ENCODE data around the gene GULP1.
"Not testable (repeated sequence)": the region's sequence is repeated elsewhere in the genome, so short reads cannot be mapped to it uniquely, and the experiment has no call there.

GULP1 gene

DNA sequence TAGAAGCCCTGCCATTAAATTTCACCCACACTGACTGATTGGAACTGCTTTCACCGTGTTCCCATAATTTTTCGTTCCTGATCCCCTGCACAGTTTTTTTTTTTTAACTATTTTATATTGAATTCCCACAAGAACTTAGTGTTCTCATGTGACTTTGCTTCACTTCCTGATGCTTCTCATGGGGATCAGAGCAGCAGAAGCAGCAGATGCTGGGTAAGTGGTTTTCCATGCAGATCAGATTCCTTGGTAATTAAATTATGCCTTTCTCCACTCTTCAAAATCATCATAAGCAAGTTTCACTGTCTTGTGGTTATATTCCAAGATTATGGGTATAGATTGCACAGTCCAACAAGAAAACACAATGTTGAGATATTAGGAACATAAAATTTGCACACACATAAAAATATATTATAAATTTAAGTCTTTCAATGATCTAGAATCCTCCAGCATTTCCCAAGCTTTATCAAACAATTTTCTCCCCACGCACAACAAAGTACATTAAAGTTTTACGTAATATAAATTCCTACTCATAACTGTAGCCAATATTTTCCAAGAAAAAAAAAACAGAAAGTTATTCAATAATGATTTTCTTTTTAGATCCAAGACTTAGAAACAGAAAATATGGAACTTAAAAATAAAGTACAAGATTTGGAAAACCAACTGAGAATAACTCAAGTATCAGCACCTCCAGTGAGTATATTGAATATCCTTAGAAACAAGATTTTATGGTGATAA, 277.9 kb downstream of the GULP1 start:
- DNase-seq: no peak

DNA sequence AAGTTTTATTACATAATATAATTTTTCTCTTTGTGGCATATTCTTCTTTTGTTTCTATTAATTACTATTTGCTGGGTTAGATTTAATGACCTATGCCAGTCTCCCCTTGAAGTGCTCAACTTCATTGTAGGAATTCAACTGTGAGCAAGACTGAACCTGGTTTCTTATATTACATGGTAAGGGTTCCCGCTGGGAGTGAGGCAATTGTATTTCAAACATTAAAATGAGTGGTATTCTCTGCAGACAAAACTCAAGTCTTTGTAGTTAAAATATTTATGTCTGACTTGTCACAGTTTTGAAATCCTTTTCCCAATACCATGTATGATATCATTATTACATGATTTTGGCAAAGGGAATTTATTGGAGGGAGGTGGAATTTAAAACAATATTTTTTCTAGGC, 278.7 kb downstream of the GULP1 start:
- DNase-seq: no peak

- no peak for DNase-seq
These were observed 280.0 kb downstream of the GULP1 start for GRCh38 chr2:188571543-188572303.

- DNase-seq: no peak
These were observed 280.9 kb downstream of the GULP1 start for GRCh38 chr2:188572592-188572991.

- DNase-seq: no peak
These were observed 281.8 kb downstream of the GULP1 start for GRCh38 chr2:188573453-188573852.

DNA sequence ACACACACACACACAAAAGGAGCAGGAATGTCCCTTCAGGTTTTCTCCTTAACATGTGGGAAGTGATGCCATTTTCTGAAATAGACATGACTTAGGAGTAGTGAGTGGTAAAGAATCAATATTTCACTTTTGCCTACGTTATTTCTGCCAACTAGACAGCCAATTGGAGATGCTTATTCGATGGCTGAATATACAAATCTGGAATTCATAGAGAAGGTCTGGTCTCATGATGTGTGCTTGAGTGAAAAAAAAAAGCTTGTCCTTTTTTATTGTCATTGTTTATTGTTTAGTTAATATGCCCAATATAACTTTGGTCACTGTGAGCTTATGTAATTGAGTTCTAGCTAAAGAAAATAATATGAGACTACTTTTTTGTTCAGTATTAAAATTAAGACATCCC, 284.3 kb downstream of the GULP1 start:
- no peak for DNase-seq

DNA sequence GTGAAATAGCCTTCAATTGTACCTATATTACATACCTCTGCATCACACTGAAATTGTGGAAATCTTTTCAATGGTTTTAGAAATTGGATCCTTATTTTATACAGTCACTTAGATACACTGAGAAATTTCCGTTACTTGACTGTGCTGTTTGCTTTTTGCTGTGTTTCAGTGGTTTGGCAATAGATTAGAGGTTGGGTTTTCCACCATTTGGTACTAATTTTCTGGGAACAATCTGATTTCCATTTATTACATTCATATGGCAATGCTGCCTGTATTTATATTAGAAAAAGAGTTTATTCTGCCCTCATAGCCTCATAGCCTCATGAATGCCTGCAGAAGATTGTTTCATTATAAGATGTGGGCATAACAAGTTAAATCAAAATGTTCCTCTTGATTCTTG, 285.0 kb downstream of the GULP1 start:
- no peak for DNase-seq

DNA sequence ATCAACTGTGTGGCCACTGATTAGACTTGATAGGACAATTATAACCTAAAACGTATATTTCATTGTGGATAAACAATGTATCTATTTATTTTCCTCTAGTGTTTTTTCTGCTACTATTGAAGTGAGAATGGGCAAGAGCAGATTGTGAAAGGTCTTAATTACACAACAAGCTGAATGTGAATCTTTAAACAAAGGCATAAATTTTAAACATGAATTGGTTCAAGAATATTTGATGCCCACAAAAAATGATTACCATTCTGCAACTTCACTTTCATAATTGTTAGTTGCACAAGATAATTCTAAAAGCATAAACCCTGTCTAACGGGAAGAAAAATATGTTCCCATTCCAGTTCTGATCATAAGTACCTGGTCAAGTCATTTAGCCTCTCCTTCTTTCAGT, 285.6 kb downstream of the GULP1 start:
- DNase-seq: no peak

DNA sequence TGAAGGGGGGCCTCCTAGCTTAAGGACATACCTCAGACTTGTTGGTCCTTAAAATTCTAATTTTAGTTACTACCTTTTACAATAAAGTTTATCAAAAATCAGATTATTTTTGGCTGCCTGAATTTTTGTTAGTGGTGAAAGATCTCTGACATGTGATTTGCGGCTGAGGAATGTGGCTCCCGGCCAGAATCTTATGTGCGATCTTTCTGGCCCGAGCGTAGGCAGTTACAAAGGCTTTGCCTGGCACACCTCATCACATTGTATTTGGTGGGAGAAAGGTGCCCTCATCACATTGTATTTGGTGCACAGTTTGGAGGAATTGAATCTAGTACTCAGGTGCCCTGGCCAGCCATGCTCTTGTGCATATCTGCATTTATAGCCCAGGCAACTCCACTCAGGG, 289.1 kb downstream of the GULP1 start:
- DNase-seq: no peak

- DNase-seq: no peak
These were observed 290.5 kb downstream of the GULP1 start for GRCh38 chr2:188582211-188582610.

- no peak for DNase-seq
These were observed 296.6 kb downstream of the GULP1 start for GRCh38 chr2:188588235-188588634.

GRCh38 chr2:188596054-188596453, 304.4 kb downstream of the GULP1 start:
- no peak for DNase-seq

- DNase-seq: no peak
These were observed 306.9 kb downstream of the GULP1 start for GRCh38 chr2:188598551-188598950.

DNA sequence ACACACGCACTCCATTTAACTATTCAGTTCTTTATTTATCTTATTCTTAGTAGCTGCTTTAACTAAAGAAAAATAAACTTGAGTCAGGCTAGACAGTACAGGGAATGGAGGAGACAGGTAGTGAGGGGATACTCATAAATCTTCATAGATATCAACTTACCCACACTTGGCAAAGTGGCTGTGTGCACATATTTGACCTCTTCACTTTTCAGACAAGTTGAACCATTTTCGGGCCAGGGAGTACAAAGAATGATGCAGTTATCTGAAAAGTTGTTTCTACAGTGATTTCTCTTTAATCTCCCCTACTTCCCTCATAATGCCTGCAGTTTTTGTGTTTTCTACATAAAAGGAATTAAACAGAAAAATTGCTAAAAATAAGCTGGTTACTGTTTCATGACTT, 307.5 kb downstream of the GULP1 start:
- DNase-seq: no peak

DNA sequence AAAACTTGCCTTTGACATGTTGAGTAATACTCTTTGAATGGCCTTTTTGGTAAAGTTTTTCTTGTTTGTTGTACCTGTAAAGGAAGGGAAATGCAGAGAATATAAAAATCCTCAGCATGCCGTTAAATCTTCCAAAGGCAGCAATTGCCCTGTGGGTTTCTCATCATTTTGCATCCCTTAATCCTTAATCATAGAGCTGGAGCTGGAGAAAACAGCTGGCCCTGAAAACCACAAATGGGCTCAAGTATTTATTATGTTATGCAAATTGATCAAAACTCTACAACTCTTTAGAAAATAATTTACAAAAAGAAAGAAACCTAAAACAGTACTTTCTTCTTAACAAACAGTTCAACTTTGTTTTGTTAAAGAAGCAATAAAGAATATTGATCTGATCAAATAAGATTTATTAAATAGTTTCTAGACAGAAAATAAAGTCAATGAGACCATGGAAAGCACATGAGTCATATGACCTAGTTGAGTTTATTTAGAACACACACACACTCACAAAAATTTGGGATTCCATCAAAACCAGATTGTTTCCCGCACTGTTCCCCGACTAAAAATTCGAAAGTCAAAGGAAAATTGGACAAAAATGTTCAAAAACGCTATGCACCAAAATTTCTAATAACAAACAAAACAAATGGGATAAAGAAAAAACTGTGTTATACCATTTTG, 309.0 kb downstream of the GULP1 start:
- no peak for DNase-seq

DNA sequence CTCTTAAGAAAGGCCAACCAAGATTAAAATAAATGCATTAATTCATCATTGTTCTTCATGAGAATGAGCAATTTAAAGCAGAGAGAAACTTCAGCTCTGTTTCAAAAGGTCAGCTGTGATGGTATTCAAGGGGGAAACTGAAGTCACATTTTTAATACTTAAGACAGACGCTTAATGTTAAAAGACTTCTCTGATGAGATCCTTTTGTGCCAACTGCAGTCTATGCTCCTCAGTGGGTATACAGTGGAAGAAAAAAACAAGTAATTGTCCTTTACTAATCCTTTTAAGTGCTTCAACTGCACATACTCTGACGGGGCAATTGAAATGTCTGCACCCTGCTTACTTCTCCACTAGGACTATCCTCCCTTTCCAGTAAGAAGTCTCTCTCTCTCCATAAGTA, 309.7 kb downstream of the GULP1 start:
- no peak for DNase-seq

DNA sequence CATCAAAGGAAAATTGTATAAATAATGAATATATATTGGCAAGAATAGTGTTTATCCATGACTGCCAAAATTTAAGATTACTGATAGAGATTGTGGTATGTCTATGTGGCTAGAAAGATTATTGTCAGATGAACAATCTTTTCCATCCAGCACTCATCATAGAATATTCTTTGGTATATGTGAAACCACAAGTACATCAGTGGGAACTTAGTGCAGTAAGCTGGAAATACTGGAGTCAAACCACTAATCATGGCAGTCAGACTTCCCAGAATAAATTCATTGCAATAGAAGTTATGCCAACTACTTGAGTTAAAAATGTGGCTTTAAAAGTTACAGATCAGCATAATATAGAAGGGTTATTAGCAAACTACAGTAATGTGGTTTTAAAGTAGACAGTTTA, 310.3 kb downstream of the GULP1 start:
- no peak for DNase-seq

DNA sequence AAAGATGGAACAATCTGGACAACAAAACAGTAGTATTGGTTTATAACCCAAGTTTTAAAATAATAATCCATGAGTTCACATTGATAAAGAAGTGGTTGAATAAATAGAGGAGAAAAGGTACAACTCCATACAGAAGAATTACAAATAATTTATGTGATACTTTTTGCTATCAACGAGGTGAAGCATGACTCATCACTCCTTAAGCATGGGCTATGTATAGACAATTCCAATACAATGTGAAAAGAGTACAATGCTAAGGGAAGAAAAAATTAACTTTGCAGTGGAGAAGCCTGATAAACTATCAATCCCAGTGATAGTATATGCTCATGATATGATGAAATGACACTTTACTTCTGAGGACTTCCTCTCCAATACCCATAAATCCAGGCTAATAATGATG, 312.9 kb downstream of the GULP1 start:
- DNase-seq: no peak

DNA sequence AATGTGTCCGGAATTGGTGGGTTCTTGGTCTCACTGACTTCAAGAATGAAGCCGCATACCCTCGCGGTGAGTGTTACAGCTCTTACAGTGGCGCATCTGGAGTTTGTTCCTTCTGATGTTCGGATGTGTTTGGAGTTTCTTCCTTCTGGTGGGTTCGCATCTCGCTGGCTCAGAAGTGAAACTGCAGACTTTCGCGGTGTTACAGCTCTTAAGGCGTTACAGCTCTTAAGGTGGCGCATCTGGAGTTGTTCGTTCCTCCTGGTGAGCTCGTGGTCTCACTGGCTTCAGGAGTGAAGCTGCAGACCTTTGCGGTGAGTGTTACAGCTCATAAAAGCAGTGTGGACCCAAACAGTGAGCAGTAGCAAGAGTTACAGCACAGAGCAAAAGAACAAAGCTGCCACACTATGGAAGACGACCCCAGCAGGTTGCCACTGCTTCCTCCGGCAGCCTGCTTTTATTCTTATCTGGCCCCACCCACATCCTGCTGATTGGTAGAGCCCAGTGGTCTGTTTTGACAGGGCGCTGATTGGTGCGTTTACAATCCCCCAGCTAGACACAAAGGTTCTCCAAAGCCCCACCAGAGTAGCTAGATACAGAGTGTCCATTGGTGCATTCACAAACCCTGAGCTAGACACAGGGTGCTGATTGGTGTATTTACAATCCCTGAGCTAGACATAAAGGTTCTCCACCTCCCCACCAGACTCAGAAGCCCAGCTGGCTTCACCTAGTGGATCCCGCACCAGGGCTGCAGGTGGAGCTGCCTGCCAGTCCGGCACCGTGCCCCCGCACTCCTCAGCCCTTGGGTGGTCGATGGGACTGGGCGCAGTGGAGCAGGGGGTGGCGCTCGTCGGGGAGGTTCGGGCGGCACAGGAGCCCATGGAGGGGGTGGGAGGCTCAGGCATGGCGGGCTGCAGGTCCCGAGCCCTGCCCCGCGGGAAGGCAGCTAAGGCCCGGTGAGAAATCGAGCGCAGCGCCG, 314.2 kb downstream of the GULP1 start:
- not testable (repeated sequence) for DNase-seq

DNA sequence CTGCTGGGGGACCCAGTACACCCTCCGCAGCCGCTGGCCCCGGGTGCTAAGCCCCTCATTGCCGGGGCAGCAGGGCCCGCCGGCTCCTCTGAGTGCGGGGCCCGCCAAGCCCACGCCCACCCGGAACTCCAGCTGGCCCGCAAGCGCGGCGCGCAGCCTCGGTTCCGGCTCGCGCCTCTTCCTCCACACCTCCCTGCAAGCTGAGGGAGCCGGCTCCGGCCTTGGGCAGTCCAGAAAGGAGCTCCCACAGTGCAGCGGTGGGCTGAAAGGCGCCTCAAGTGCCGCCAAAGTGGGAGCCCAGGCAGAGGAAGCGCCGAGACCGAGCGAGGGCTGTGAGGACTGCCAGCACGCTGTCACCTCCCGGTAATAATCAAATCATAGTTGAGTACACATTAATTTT, 314.9 kb downstream of the GULP1 start:
- not testable (repeated sequence) for DNase-seq

DNA sequence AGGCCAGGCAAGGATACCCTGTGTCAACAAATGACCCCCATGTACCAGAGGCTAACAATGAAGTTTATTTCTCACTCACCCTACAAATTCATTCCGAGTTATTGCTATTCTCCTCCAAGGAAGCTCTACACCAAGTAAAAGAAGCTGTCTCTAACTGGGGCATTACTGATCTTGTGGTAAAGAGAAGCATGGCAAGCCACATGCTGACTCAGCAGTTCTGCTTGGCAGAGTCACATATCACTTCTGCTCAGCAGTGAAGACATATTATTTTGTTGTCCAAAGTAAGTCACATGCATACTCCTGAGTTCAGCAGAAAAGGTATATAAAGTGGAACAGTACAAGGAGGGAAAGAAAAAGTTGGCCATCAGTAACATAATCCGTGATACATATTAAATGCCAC, 315.8 kb downstream of the GULP1 start:
- DNase-seq: no peak

DNA sequence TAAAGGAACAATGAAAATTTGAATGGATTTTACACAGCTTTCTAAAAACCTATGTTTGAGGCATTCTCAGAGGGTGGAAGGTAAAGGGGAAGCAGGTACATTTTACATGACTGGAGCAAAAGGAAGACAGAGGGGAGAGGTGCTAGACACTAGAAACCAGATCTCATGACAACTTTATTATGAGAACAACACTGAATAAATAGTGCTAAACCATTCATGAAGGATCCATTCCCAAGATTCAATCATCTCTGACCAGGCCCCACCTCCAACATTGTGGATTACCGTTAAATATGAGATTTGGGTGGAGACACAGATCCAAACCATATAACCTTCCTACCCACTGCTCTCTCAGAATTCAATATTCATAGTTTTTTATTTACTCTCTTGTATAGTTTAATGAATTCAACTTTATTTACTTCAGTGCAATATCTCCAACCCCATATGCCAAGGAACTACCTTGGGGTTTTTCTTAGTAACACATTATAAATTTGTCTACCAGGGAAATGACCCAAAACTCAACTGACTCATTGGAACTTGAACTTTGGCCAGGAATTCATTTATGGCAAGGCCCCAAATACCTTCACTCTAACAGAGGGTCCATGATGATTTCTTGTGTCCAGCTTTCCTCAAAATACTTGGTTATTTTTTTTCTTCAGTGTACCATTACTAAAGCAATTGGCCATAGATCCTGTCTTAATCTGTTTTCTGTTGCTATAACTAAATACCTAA, 317.8 kb downstream of the GULP1 start:
- DNase-seq: no peak

Measured in activated effector memory CD4-positive, alpha-beta T cell treated with Interleukin-2 at 50 U/mL for 16 hours (primary cell).